Measurements from ENCODE around the gene ABCA7. TPM values are rescaled to one million over a fixed set of nuclear protein-coding genes. Genes with fewer than 3 reads are reported as not detected.

ABCA7 gene
- total and polyA plus RNA-seq, 12 donors: 2.1 to 109 (median 18.8) TPM

DNA sequence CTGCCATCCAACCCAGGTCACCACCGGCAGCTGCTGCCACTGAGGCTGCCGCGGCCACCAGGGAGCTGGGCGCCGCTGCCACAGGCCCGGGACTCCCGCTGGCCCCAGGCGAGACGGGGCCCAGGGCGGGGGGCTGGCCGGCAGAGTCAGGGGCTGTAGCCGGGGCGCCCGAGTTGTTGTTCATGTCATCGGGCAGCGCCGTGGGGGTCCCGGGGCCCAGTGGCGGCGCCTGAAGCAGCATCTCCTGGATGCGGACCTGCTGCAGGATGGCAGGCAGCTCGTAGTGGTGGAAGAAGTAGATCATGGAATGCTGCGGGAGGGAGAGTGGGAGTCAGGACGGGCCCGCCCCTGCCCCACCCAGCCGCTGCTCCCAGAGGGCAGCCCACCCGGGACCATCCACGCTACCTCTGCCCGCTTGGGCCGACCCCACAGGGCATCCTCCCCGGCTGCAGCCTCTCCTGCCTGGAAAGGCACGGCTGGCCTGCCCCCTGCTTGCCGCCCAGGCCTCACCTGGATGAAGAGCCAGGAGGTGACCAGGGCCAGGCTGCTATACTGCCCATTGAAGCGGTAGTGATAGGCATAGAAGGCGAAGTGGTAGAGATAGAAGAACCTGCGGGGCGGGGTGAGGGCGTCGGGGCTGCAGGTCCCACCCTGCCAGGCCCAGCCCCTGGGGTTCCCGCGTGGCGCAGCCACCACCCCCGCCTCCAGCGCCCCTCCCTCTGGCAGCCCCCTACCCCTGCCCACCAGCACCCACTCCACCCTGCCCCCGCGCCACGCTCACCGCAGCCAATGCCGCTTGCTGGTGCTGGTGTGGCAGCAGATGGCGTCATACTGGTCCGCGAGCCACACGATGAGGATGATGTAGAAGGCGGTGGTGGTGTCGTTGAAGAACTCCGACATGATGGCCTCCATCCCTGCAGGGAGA is 29.1 kb upstream of the ABCA7 start:
- no peak for DNase-seq
- TF ChIP-seq, protein P1, sequence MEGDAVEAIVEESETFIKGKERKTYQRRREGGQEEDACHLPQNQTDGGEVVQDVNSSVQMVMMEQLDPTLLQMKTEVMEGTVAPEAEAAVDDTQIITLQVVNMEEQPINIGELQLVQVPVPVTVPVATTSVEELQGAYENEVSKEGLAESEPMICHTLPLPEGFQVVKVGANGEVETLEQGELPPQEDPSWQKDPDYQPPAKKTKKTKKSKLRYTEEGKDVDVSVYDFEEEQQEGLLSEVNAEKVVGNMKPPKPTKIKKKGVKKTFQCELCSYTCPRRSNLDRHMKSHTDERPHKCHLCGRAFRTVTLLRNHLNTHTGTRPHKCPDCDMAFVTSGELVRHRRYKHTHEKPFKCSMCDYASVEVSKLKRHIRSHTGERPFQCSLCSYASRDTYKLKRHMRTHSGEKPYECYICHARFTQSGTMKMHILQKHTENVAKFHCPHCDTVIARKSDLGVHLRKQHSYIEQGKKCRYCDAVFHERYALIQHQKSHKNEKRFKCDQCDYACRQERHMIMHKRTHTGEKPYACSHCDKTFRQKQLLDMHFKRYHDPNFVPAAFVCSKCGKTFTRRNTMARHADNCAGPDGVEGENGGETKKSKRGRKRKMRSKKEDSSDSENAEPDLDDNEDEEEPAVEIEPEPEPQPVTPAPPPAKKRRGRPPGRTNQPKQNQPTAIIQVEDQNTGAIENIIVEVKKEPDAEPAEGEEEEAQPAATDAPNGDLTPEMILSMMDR (IDR thresholded peaks at IDR 0.05): no peak
- no peak for TF ChIP-seq POLR2A (IDR thresholded peaks at IDR 0.05)
- peaks cover 0 to 48% of the 10 kb centered on the region in 2 donors for H3K36me3 ChIP-seq (replicated peaks in 1 of 2)
- intact Hi-C loops (cut with DNase I): no loop called here
- H3K4me3 ChIP-seq: no peak overlapping the region
- H3K27ac ChIP-seq: no peak overlapping the region
- H3K4me1 ChIP-seq (replicated peaks in 1 of 2): peaks cover 0 to 5% of the 10 kb centered on the region in 2 donors
- WGBS, 4 donors: 92 to 97% (median 92%) methylated on average over 38 to 56 of the region's 56 CpGs
- H3K27me3 ChIP-seq: no peaks in the 10 kb centered on the region
- H3K9me3 ChIP-seq (replicated peaks in 1 of 3): no peaks in the 10 kb centered on the region

DNA sequence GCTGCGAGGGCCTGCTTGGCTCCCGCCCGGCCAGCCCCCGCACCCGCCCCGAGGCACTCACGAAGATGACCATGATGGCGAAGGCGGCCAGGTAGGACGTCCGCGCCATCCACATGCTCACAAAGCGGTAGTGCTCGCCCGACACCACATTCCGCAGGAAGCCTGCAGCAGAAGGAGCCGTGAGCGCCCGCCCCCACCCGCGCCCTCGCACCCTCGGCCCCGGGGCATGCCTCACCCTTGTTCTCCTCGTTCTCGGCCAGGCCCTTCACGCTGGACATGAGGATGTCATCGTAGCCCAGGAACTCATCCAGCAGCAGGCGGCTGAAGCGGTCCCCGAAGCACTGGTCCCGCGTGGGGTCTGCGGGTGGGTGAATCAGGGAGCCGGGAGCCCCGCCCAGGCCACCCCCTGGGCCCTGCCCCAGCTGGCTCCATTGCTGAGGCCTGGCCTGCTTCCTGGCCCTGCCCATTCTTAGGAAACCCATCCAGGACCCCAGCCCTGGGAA is 28.0 kb upstream of the ABCA7 start:
- Histone ChIP-seq H3K27me3 (no peaks in the 10 kb centered on the region), H3K36me3 (replicated peaks in 1 of 2) (peaks cover 0 to 48% of the 10 kb centered on the region in 2 donors), H3K4me1 (replicated peaks in 1 of 2) (peaks cover 5 to 15% of the 10 kb centered on the region in 2 donors), H3K9me3 (replicated peaks in 1 of 3) (no peaks in the 10 kb centered on the region), H3K27ac (no peak overlapping the region), H3K4me3 (no peak overlapping the region)
- TF ChIP-seq, protein P1 (IDR thresholded peaks at IDR 0.05): no peak
- TF ChIP-seq POLR2A (IDR thresholded peaks at IDR 0.05): no peak
- intact Hi-C loops (cut with DNase I): no loop called here
- 73 to 96% (median 94%) methylated on average over 6 to 36 of the region's 36 CpGs for WGBS, 4 donors
- no peak for DNase-seq

DNA sequence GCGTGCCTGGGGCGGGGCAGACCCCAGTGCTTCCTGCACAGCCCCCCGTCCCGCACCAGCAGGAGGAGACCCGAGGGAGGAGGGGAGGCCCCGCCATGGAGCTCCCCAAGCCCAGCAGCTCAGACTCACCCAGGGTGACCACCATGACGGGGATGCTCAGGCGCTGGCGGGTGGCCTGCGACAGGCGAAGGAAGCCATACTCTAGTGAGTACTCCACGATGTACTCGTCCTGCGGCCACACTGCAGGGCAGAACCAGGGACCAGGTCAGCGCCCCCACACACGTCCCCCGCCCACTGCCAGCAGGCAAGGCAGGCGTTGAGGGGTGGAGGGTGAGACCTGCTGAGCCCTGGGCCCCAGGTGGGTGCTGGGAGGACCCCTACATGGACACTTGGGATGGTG is 27.6 kb upstream of the ABCA7 start:
- intact Hi-C loops (cut with DNase I): no loop called here
- Histone ChIP-seq H3K9me3 (replicated peaks in 1 of 3) (no peaks in the 10 kb centered on the region), H3K4me1 (replicated peaks in 1 of 2) (peaks cover 9 to 20% of the 10 kb centered on the region in 2 donors), H3K27me3 (no peaks in the 10 kb centered on the region), H3K36me3 (replicated peaks in 1 of 2) (peaks cover 0 to 48% of the 10 kb centered on the region in 2 donors), H3K27ac (no peak overlapping the region), H3K4me3 (no peak overlapping the region)
- 90 to 97% (median 94%) methylated on average over 6 to 18 of the region's 18 CpGs for WGBS, 4 donors
- TF ChIP-seq, protein P1 (IDR thresholded peaks at IDR 0.05): no peak
- no peak for TF ChIP-seq POLR2A (IDR thresholded peaks at IDR 0.05)
- no peak for DNase-seq

DNA sequence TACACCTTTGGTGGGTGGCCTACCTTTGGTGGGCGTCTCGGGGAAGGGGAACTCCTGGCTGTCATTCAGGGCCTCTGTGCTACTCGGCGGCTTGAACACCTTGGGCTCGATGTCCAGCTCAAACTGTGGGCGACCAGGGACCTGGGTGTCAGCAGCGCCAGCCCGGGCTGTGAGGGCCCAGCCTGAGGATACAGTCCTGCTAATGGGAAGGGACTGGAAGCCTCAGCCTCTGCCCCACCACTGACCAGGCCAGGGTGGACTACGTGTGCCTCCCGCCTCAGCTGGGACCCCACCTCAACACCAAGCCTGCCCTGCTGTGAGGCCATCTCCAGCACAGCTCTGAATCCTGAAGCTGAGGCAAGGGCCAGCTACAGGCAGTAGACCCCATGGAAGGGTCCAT is 26.7 kb upstream of the ABCA7 start:
- whole genome bisulfite sequencing, 4 donors: 90 to 100% (median 93%) methylated on average over 1 to 10 of the region's 10 CpGs
- intact Hi-C loops (cut with DNase I): no loop called here
- no peak overlapping the region for H3K4me3 ChIP-seq
- H3K9me3 ChIP-seq (replicated peaks in 1 of 3): no peaks in the 10 kb centered on the region
- DNase-seq: no peak
- no peak overlapping the region for H3K27ac ChIP-seq
- TF ChIP-seq POLR2A (IDR thresholded peaks at IDR 0.05): no peak
- TF ChIP-seq, protein P1 (IDR thresholded peaks at IDR 0.05): no peak
- peaks cover 0 to 48% of the 10 kb centered on the region in 2 donors for H3K36me3 ChIP-seq (replicated peaks in 1 of 2)
- H3K4me1 ChIP-seq (replicated peaks in 1 of 2): peaks cover 17 to 29% of the 10 kb centered on the region in 2 donors
- no peaks in the 10 kb centered on the region for H3K27me3 ChIP-seq

Data from adrenal gland (tissue), 12 donors.